ENCODE results near the gene TMTC2. TPM values are rescaled to one million over a fixed set of nuclear protein-coding genes. Genes with fewer than 3 reads are reported as not detected.
"Not testable (repeated sequence)": the region's sequence is repeated elsewhere in the genome, so short reads cannot be mapped to it uniquely, and the experiment has no call there.

The TMTC2 gene
- total and polyA plus RNA-seq, 3 experiments from 2014 or later, result 0.13 to 2.5 (median 2.2) TPM

GRCh38 chr12:82845076-82845475, 158.4 kb downstream of the TMTC2 start:
- H3K27me3 Mint-ChIP-seq; H3K4me3 Mint-ChIP-seq; H3K36me3 ChIP-seq (ENCODE audit: insufficient read depth, low read length); H3K4me1 ChIP-seq (ENCODE audit: insufficient read depth, low read length); H3K27me3 ChIP-seq (ENCODE audit: insufficient read depth, low read length, poor library complexity, severe bottlenecking); H3K9me3 Mint-ChIP-seq; H3K27ac ChIP-seq (ENCODE audit: low read depth, low read length); DNase-seq; H3K9me3 ChIP-seq (ENCODE audit: low read length); POLR2A ChIA-PET; H3K4me3 ChIP-seq (ENCODE audit: low read length); H3K27ac Mint-ChIP-seq; H3K4me1 Mint-ChIP-seq: not testable (repeated sequence)
- H3K36me3 Mint-ChIP-seq, result peaks cover 2 to 29% (median 6%) of the 10 kb centered on the region in 3 donors
- CTCF ChIA-PET, result interaction anchor here (1.2 kb wide), 1 partner anchor 18 kb away, joined by 3 read pairs; no protein-coding TSS in a partner anchor

GRCh38 chr12:82848845-82849244, 162.1 kb downstream of the TMTC2 start:
- Mint-ChIP-seq H3K4me3 (no peak overlapping the region), H3K27me3 (no peaks in the 10 kb centered on the region), H3K36me3 (peaks cover 2 to 26% (median 5%) of the 10 kb centered on the region in 3 donors), H3K9me3 (no peaks in the 10 kb centered on the region), H3K27ac (peak overlapping the region in 1 of 8 donors; percentile 66), H3K4me1 (no peaks in the 10 kb centered on the region)
- CTCF ChIA-PET, result no interaction called here
- DNase-seq, result no peak
- H3K27me3 ChIP-seq (ENCODE audit: insufficient read depth, low read length, poor library complexity, severe bottlenecking), result no peaks in the 10 kb centered on the region
- no peak overlapping the region for H3K27ac ChIP-seq (ENCODE audit: low read depth, low read length)
- H3K36me3 ChIP-seq (ENCODE audit: insufficient read depth, low read length), result no peaks in the 10 kb centered on the region
- H3K4me1 ChIP-seq (ENCODE audit: insufficient read depth, low read length), result no peaks in the 10 kb centered on the region
- H3K9me3 ChIP-seq (ENCODE audit: low read length), result no peaks in the 10 kb centered on the region
- POLR2A ChIA-PET, result no interaction called here
- no peak overlapping the region for H3K4me3 ChIP-seq (ENCODE audit: low read length)

- no peaks in the 10 kb centered on the region for H3K4me1 ChIP-seq (ENCODE audit: insufficient read depth, low read length)
- no peaks in the 10 kb centered on the region for H3K9me3 ChIP-seq (ENCODE audit: low read length)
- no peaks in the 10 kb centered on the region for H3K27me3 ChIP-seq (ENCODE audit: insufficient read depth, low read length, poor library complexity, severe bottlenecking)
- no peak overlapping the region for H3K27ac ChIP-seq (ENCODE audit: low read depth, low read length)
- ChIA-PET CTCF (no interaction called here), POLR2A (no interaction called here)
- no peak overlapping the region for H3K4me3 Mint-ChIP-seq
- H3K4me1 Mint-ChIP-seq, result no peaks in the 10 kb centered on the region
- no peaks in the 10 kb centered on the region for H3K36me3 ChIP-seq (ENCODE audit: insufficient read depth, low read length)
- no peak for DNase-seq
- H3K27ac Mint-ChIP-seq, result no peak overlapping the region
- peaks cover 6 to 15% (median 10%) of the 10 kb centered on the region in 3 donors for H3K36me3 Mint-ChIP-seq
- no peak overlapping the region for H3K4me3 ChIP-seq (ENCODE audit: low read length)
- H3K27me3 Mint-ChIP-seq, result no peaks in the 10 kb centered on the region
- no peaks in the 10 kb centered on the region for H3K9me3 Mint-ChIP-seq
Measured at GRCh38 chr12:82852529-82852928, 165.8 kb downstream of the TMTC2 start.

GRCh38 chr12:82855872-82856271, 169.2 kb downstream of the TMTC2 start:
- Histone ChIP-seq H3K4me1 (ENCODE audit: insufficient read depth, low read length) (no peaks in the 10 kb centered on the region), H3K27ac (ENCODE audit: low read depth, low read length) (no peak overlapping the region), H3K36me3 (ENCODE audit: insufficient read depth, low read length) (no peaks in the 10 kb centered on the region), H3K9me3 (ENCODE audit: low read length) (no peaks in the 10 kb centered on the region), H3K27me3 (ENCODE audit: insufficient read depth, low read length, poor library complexity, severe bottlenecking) (no peaks in the 10 kb centered on the region), H3K4me3 (ENCODE audit: low read length) (no peak overlapping the region)
- Mint-ChIP-seq H3K4me3 (no peak overlapping the region), H3K9me3 (peaks cover 0 to 2% (median 0%) of the 10 kb centered on the region in 5 donors), H3K27ac (no peak overlapping the region), H3K4me1 (peaks cover 0 to 2% (median 0%) of the 10 kb centered on the region in 3 donors), H3K27me3 (no peaks in the 10 kb centered on the region), H3K36me3 (peaks cover 7 to 28% (median 13%) of the 10 kb centered on the region in 3 donors)
- no peak for DNase-seq
- ChIA-PET POLR2A (no interaction called here), CTCF (no interaction called here)

GRCh38 chr12:82857276-82857675, 170.6 kb downstream of the TMTC2 start:
- H3K36me3 Mint-ChIP-seq, result peaks cover 7 to 32% (median 13%) of the 10 kb centered on the region in 3 donors
- no peak overlapping the region for H3K27ac ChIP-seq (ENCODE audit: low read depth, low read length)
- H3K27ac Mint-ChIP-seq, result no peak overlapping the region
- DNase-seq, result no peak
- no peak overlapping the region for H3K4me3 ChIP-seq (ENCODE audit: low read length)
- no peaks in the 10 kb centered on the region for H3K9me3 ChIP-seq (ENCODE audit: low read length)
- no peaks in the 10 kb centered on the region for H3K4me1 ChIP-seq (ENCODE audit: insufficient read depth, low read length)
- H3K27me3 Mint-ChIP-seq, result no peaks in the 10 kb centered on the region
- H3K36me3 ChIP-seq (ENCODE audit: insufficient read depth, low read length), result no peaks in the 10 kb centered on the region
- ChIA-PET POLR2A (no interaction called here), CTCF (no interaction called here)
- H3K4me1 Mint-ChIP-seq, result peaks cover 0 to 2% (median 0%) of the 10 kb centered on the region in 3 donors
- no peaks in the 10 kb centered on the region for H3K27me3 ChIP-seq (ENCODE audit: insufficient read depth, low read length, poor library complexity, severe bottlenecking)
- H3K4me3 Mint-ChIP-seq, result no peak overlapping the region
- H3K9me3 Mint-ChIP-seq, result peaks cover 0 to 2% (median 0%) of the 10 kb centered on the region in 5 donors

- H3K4me1 ChIP-seq (ENCODE audit: insufficient read depth, low read length), result no peaks in the 10 kb centered on the region
- no peak overlapping the region for H3K27ac Mint-ChIP-seq
- POLR2A ChIA-PET, result no interaction called here
- DNase-seq, result no peak
- no peaks in the 10 kb centered on the region for H3K36me3 ChIP-seq (ENCODE audit: insufficient read depth, low read length)
- H3K4me3 ChIP-seq (ENCODE audit: low read length), result no peak overlapping the region
- H3K4me1 Mint-ChIP-seq, result peaks cover 0 to 2% (median 0%) of the 10 kb centered on the region in 3 donors
- H3K4me3 Mint-ChIP-seq, result no peak overlapping the region
- no peaks in the 10 kb centered on the region for H3K27me3 Mint-ChIP-seq
- CTCF ChIA-PET, result no interaction called here
- H3K9me3 ChIP-seq (ENCODE audit: low read length), result no peaks in the 10 kb centered on the region
- no peak overlapping the region for H3K27ac ChIP-seq (ENCODE audit: low read depth, low read length)
- H3K27me3 ChIP-seq (ENCODE audit: insufficient read depth, low read length, poor library complexity, severe bottlenecking), result no peaks in the 10 kb centered on the region
- peaks cover 7 to 31% (median 13%) of the 10 kb centered on the region in 3 donors for H3K36me3 Mint-ChIP-seq
- peaks cover 0 to 2% (median 0%) of the 10 kb centered on the region in 5 donors for H3K9me3 Mint-ChIP-seq
Measured at GRCh38 chr12:82857911-82858533, 171.3 kb downstream of the TMTC2 start.

- no peak overlapping the region for H3K4me3 Mint-ChIP-seq
- H3K4me3 ChIP-seq (ENCODE audit: low read length), result no peak overlapping the region
- POLR2A ChIA-PET, result no interaction called here
- H3K27me3 Mint-ChIP-seq, result no peaks in the 10 kb centered on the region
- H3K27me3 ChIP-seq (ENCODE audit: insufficient read depth, low read length, poor library complexity, severe bottlenecking), result no peaks in the 10 kb centered on the region
- no peak overlapping the region for H3K27ac ChIP-seq (ENCODE audit: low read depth, low read length)
- no peaks in the 10 kb centered on the region for H3K9me3 ChIP-seq (ENCODE audit: low read length)
- CTCF ChIA-PET, result no interaction called here
- no peak overlapping the region for H3K27ac Mint-ChIP-seq
- peaks cover 0 to 2% (median 0%) of the 10 kb centered on the region in 3 donors for H3K4me1 Mint-ChIP-seq
- no peak for DNase-seq
- H3K36me3 ChIP-seq (ENCODE audit: insufficient read depth, low read length), result no peaks in the 10 kb centered on the region
- peaks cover 0 to 4% (median 0%) of the 10 kb centered on the region in 5 donors for H3K9me3 Mint-ChIP-seq
- H3K4me1 ChIP-seq (ENCODE audit: insufficient read depth, low read length), result no peaks in the 10 kb centered on the region
- H3K36me3 Mint-ChIP-seq, result peaks cover 7 to 36% (median 15%) of the 10 kb centered on the region in 3 donors
Measured at GRCh38 chr12:82858534-82858917, 171.8 kb downstream of the TMTC2 start.

- Mint-ChIP-seq H3K4me1 (peaks cover 0 to 2% (median 0%) of the 10 kb centered on the region in 3 donors), H3K9me3 (peaks cover 0 to 8% (median 4%) of the 10 kb centered on the region in 5 donors), H3K36me3 (peaks cover 3 to 38% (median 11%) of the 10 kb centered on the region in 3 donors), H3K27me3 (no peaks in the 10 kb centered on the region), H3K27ac (no peak overlapping the region), H3K4me3 (no peak overlapping the region)
- Histone ChIP-seq H3K27me3 (ENCODE audit: insufficient read depth, low read length, poor library complexity, severe bottlenecking) (no peaks in the 10 kb centered on the region), H3K4me1 (ENCODE audit: insufficient read depth, low read length) (no peaks in the 10 kb centered on the region), H3K9me3 (ENCODE audit: low read length) (no peaks in the 10 kb centered on the region), H3K4me3 (ENCODE audit: low read length) (no peak overlapping the region), H3K27ac (ENCODE audit: low read depth, low read length) (no peak overlapping the region), H3K36me3 (ENCODE audit: insufficient read depth, low read length) (no peaks in the 10 kb centered on the region)
- DNase-seq, result no peak
- CTCF ChIA-PET, result no interaction called here
- POLR2A ChIA-PET, result no interaction called here
Measured at GRCh38 chr12:82862069-82862841, 175.5 kb downstream of the TMTC2 start.
